Effector memory CD4-positive, alpha-beta T cell (primary cell): Measurements from ENCODE around the gene ATXN7.

Experiments used
- DNase-seq, 3 donors: peaks; one replicate each; pipeline ENCODE4 v3.0.0-alpha.2; 2020
- H3K27ac ChIP-seq: 2 replicates; pipeline ENCODE4 v1.7.0; 2013; ENCODE audit warnings: mild to moderate bottlenecking, low read length, moderate library complexity; ENCODE audit not compliant: insufficient read depth, poor library complexity, severe bottlenecking
- H3K27me3 ChIP-seq: replicated peaks from 2 replicates; pipeline ENCODE4 v1.7.0; 2013; ENCODE audit warnings: mild to moderate bottlenecking, low read length; ENCODE audit not compliant: insufficient read depth, control insufficient read depth, poor library complexity, severe bottlenecking
- H3K36me3 ChIP-seq: 2 replicates; pipeline ENCODE4 v1.7.0; 2013; ENCODE audit warnings: mild to moderate bottlenecking, low read length, moderate library complexity; ENCODE audit not compliant: control insufficient read depth, insufficient read depth
- H3K4me1 ChIP-seq: 2 replicates; pipeline ENCODE4 v1.7.0; 2013; ENCODE audit warnings: low read length, mild to moderate bottlenecking; ENCODE audit not compliant: control insufficient read depth, insufficient read depth, poor library complexity, severe bottlenecking
- H3K4me3 ChIP-seq: 2 replicates; pipeline ENCODE4 v1.7.0; 2013; ENCODE audit warnings: low read length, low read depth, mild to moderate bottlenecking; ENCODE audit not compliant: insufficient read depth, poor library complexity, severe bottlenecking
- H3K9me3 ChIP-seq: 2 replicates; pipeline ENCODE4 v1.7.0; 2013; ENCODE audit warnings: mild to moderate bottlenecking, low read length, moderate library complexity; ENCODE audit not compliant: control insufficient read depth
- total RNA-seq, 3 donors: gene quantifications; one replicate each; lab custom pipeline; 2026; lab: John Stamatoyannopoulos, UW

ATXN7 gene, protein sequence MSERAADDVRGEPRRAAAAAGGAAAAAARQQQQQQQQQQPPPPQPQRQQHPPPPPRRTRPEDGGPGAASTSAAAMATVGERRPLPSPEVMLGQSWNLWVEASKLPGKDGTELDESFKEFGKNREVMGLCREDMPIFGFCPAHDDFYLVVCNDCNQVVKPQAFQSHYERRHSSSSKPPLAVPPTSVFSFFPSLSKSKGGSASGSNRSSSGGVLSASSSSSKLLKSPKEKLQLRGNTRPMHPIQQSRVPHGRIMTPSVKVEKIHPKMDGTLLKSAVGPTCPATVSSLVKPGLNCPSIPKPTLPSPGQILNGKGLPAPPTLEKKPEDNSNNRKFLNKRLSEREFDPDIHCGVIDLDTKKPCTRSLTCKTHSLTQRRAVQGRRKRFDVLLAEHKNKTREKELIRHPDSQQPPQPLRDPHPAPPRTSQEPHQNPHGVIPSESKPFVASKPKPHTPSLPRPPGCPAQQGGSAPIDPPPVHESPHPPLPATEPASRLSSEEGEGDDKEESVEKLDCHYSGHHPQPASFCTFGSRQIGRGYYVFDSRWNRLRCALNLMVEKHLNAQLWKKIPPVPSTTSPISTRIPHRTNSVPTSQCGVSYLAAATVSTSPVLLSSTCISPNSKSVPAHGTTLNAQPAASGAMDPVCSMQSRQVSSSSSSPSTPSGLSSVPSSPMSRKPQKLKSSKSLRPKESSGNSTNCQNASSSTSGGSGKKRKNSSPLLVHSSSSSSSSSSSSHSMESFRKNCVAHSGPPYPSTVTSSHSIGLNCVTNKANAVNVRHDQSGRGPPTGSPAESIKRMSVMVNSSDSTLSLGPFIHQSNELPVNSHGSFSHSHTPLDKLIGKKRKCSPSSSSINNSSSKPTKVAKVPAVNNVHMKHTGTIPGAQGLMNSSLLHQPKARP
- total RNA-seq = 163 to 232 (median 215) reads per million in 3 donors

DNA sequence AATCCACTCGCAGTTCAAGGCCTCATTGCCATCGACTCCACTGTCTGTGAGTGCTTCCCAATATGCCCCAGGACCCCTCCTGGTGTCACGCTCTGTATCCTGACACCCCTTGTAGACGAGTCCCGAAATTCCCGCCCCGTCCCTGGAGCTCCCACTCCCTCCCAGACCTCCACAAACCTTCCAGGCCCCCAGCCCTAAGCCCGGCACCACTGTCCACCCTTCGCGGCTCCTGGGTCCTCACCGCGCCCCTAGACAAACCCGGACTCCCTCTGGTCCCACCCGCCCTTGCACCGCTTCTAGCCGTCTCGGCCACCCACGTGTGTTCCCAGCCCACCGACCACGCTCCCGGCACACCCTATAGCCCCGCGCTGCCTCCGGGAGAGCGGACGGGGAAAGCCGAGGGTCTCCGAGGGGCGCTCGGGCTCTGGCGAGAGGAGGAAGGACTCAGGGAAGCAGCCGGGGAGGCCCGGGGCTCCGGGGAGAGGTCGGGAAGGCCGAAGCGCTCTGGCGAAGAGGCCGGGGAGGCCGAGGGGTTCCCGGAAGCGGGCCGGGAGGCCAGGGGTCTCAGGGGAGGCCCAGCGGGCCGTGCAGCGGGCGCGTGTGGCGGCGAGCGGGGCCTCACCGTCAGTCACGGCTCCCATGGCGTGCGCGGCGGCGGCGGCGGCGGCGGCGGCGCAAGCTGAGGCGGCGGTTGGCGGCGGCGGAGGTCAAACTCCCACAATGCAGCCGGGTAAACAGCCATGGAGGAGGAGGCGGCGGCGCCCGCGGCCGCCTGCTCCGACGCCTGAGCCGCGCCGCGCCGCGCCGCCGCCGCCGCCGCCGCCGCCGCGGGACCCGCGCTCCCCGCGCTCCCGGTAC is at the start of gene ATXN7, which contains the start of gene THOC7:
TSS of gene ATXN7 (plus strand) at position 718 of the 858 bp plus-strand sequence. CDS start 48,732 bp downstream, outside the sequence.
TSS of gene THOC7 (minus strand) at position 656 of the 858 bp plus-strand sequence. CDS start at position 641, 15 bp downstream.
- Histone ChIP-seq H3K27me3 (no peaks in the 10 kb centered on the region), H3K4me3 (peak within 1 kb of the TSS; percentile 85), H3K9me3 (no peaks in the 10 kb centered on the region), H3K27ac (peak within 1 kb of the TSS; percentile 71), H3K36me3 (no peaks in the 10 kb centered on the region), H3K4me1 (peaks cover 10% of the 10 kb centered on the region)
- peak; percentile 59 to 63 (median 60) for DNase-seq

DNA sequence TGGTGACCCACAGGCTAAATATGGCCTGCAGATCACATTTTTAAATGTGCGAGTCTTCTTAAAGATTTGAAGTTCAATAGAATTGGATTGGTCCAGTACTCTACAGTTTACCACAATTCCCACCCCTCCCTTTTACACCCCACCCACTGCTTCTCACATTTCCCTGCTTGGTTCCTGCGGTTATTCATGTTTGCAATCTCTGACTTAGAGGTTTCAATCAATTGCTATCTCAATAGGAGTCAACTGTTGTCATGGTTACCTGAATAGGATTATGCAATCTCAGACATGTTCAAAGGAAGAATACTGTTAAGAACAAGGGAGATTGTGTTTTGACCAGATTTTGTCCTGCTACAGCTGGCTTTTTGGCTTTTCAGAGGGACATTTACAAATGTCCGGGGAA is 49.4 kb upstream of the ATXN7 start:
- Histone ChIP-seq H3K27ac (no peak overlapping the region), H3K9me3 (no peaks in the 10 kb centered on the region), H3K27me3 (no peaks in the 10 kb centered on the region), H3K4me1 (no peaks in the 10 kb centered on the region), H3K4me3 (no peak overlapping the region), H3K36me3 (no peaks in the 10 kb centered on the region)
- no peak for DNase-seq

DNA sequence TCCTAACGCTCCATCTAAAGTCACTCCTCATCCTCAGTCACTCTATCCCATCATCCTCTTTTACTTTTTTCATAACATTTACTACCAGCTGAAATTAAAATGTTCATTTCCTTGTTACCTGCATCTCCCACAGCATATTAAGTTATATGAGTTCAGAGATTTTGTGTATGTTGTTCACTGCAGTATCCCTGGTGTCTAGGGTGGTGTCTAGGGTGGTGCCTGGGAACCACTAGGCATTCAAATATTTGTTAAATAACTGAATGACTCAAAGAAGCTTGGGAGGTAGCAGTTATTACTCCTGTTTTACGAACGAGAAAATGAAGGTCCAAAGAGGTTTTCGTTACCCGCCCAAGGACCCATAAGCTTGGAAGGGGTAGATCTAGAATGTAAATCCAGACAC is 46.4 kb upstream of the ATXN7 start:
- no peaks in the 10 kb centered on the region for H3K27me3 ChIP-seq
- no peak overlapping the region for H3K27ac ChIP-seq
- H3K4me3 ChIP-seq = no peak overlapping the region
- H3K4me1 ChIP-seq = no peaks in the 10 kb centered on the region
- H3K36me3 ChIP-seq = no peaks in the 10 kb centered on the region
- no peak for DNase-seq
- no peaks in the 10 kb centered on the region for H3K9me3 ChIP-seq

DNA sequence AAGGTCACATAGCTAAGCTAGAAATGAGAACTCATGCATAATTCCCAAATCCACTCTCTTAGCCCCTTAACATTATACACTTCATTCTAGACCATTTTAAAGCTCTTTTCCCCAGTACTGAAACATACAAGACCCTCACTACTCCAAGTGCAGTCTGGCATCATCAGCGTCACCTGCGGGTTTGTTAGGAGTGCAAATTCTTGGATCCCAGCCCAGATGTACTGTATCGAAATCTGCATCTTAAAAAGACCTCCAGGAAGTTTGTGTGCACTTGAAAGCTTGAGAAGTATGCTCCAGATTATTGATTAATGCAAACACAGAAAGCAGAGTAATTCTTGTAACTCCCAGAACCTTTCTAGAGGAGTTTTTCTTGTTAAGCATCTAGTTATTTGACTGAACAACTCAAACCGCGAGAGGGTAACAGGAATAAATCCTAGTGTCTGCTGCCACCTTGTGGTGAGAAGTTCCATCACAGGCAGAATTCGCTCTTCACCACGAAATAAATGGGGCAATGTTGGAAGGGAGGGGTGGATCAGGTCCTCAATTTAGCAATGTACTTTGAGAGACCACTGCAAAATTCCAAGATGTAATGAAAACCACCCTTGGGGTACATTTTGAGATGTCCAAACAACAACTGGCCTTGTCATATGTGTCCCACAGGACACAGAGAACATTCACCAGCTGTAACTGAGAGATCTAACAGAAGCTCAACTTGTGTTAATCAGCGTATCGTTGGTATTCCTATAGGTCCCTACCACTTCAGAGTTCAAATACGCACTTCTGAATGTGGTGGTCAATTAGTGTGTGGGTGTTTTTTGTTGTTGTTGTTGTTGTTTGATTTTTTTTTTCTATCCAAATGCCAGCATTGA is 45.2 kb upstream of the ATXN7 start:
- no peaks in the 10 kb centered on the region for H3K27me3 ChIP-seq
- no peak overlapping the region for H3K27ac ChIP-seq
- no peaks in the 10 kb centered on the region for H3K36me3 ChIP-seq
- no peaks in the 10 kb centered on the region for H3K4me1 ChIP-seq
- H3K9me3 ChIP-seq = no peaks in the 10 kb centered on the region
- no peak overlapping the region for H3K4me3 ChIP-seq
- peak; percentile 11 to 39 (median 15) for DNase-seq

DNA sequence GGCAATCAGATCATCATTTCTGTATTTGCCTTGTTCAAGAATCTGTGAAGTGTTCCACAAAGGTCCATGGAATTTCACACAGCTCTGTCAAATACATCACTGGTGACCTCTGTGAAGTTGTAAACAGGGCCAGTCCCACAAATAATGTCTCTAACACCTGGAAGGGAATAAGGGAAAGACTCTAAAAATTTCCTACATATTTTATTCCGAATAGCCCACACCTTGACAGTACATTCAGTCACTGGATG is 44.6 kb upstream of the ATXN7 start, which contains the start of gene C3orf49:
TSS of gene C3orf49 (plus strand) at position 149 of the 248 bp plus-strand sequence. CDS start 173 bp downstream, outside the sequence.
- no peak for DNase-seq

DNA sequence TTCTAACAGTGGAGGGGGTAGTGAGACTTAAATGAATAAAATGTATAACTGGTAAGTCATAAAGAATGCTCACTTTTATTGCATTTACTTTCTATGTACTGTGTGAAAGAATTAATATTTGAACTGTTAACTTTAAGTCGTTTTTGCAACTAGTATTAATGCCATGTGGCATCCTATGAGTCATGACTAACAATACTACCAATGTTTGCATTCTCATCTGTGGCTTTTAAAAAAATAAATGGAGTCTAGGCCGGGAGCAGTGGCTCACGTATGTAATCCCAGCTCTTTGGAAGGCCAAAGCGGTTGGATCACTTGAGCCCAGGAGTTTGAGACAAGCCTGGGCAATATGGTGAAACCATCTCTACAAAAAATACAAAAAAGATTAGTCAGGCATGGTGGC is 39.4 kb upstream of the ATXN7 start:
- Histone ChIP-seq H3K4me3 (no peak overlapping the region), H3K4me1 (no peaks in the 10 kb centered on the region), H3K27ac (no peak overlapping the region), H3K36me3 (no peaks in the 10 kb centered on the region), H3K9me3 (no peaks in the 10 kb centered on the region), H3K27me3 (no peaks in the 10 kb centered on the region)
- DNase-seq = no peak

More for the DNA sequence above, 44.6 kb upstream of the ATXN7 start, which contains the start of gene C3orf49:
- H3K36me3 ChIP-seq = no peaks in the 10 kb centered on the region
- H3K9me3 ChIP-seq = no peaks in the 10 kb centered on the region
- H3K4me3 ChIP-seq = no peak within 1 kb of the TSS
- H3K27ac ChIP-seq = no peak within 1 kb of the TSS
- no peaks in the 10 kb centered on the region for H3K27me3 ChIP-seq
- no peaks in the 10 kb centered on the region for H3K4me1 ChIP-seq

DNA sequence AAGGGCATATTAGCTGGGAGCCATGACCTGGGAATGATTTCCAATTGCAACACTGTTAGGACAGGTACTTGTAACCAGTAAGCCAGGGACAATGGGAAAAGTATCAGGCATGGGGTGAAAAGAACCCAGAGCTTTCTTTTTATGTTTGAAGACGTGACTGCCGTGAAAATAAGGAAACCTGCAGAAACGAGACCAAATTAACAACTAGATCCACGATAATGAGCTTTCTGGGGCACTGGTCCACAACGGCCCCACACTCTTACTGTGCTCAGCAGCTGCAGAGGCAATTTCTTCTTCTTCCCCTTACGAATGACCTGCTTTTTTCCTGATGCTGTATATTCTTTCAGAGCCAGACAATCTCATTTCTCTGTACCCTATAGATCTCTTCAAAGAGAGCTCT is 33.1 kb upstream of the ATXN7 start:
- H3K9me3 ChIP-seq = no peaks in the 10 kb centered on the region
- no peaks in the 10 kb centered on the region for H3K27me3 ChIP-seq
- no peak for DNase-seq
- no peaks in the 10 kb centered on the region for H3K4me1 ChIP-seq
- peaks cover 13% of the 10 kb centered on the region for H3K36me3 ChIP-seq
- no peak overlapping the region for H3K4me3 ChIP-seq
- H3K27ac ChIP-seq = no peak overlapping the region

DNA sequence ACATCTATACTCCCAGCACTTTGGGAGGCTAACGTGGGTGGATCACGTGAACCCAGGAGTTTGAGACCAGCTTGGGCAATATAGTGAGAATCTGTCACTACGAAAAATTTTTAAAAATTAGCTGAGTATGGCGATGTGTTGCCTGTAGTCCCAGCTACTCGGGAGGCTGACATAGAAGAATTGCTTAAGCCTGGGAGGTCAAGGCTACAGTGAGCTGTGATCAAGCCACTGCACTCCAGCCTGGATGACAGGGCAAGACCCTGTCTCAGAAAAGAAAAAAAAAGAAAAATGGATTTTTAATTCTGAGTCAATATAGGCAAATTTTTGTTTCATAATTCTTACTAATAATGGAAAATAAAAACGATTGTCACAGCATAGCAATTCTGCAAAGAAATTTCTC is 31.3 kb upstream of the ATXN7 start:
- no peaks in the 10 kb centered on the region for H3K27me3 ChIP-seq
- DNase-seq = no peak
- H3K9me3 ChIP-seq = no peaks in the 10 kb centered on the region
- no peaks in the 10 kb centered on the region for H3K4me1 ChIP-seq
- H3K27ac ChIP-seq = no peak overlapping the region
- no peak overlapping the region for H3K4me3 ChIP-seq
- peaks cover 13% of the 10 kb centered on the region for H3K36me3 ChIP-seq

DNA sequence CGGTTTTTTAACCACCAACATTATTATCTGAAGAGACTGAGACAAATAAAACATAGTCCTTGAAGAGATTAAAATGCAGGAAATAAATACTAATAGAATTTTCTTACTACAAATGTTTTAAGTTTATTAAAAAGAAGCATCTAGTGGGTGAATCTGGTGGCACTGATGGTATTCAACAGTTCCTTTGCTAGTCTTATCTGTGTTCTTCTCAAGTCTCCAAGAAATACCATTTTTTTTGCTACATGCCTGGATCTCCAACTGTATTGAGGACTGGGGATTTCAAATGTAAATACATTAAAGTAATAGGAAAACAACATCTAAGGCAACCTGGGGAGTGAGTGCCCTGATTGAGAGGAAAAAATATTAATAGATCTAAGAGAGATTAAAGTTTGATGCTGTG is 22.0 kb upstream of the ATXN7 start:
- H3K9me3 ChIP-seq = no peaks in the 10 kb centered on the region
- H3K4me3 ChIP-seq = no peak overlapping the region
- H3K36me3 ChIP-seq = no peaks in the 10 kb centered on the region
- no peaks in the 10 kb centered on the region for H3K4me1 ChIP-seq
- DNase-seq = no peak
- no peak overlapping the region for H3K27ac ChIP-seq
- no peaks in the 10 kb centered on the region for H3K27me3 ChIP-seq
